Stimulated activated effector memory CD8-positive, alpha-beta T cell treated with anti-CD3 and anti-CD28 coated beads, Interleukin-12 subunit alpha, Interleukin-12 subunit beta, amount 100 ng/mL, for 72 hours (primary cell): ENCODE results near the gene COL23A1.
A peak's percentile ranks its signal among the peaks of the same experiment; 100 is the strongest.

ENCODE experiments used
- ATAC-seq: fragments of 150-1000 bp; cut with Tn5 transposase; 2 replicates; pipeline ENCODE4 v1.10.0; 2021
- DNase-seq, 2 donors: peaks; one replicate each; pipeline ENCODE4 v3.0.0; 2021 to 2022; ENCODE audit warnings: low spot score in 2 of 2
- H3K27ac Mint-ChIP-seq: one replicate; pipeline ENCODE4 v1.8.0; 2022; ENCODE audit warnings: mild to moderate bottlenecking, mixed read lengths
- H3K36me3 Mint-ChIP-seq: one replicate; pipeline ENCODE4 v1.8.0; 2022; ENCODE audit warnings: mild to moderate bottlenecking, mixed read lengths
- H3K4me1 Mint-ChIP-seq: one replicate; pipeline ENCODE4 v1.8.0; 2022; ENCODE audit warnings: mixed read lengths
- H3K4me3 Mint-ChIP-seq: one replicate; pipeline ENCODE4 v1.8.0; 2022; ENCODE audit warnings: mild to moderate bottlenecking, mixed read lengths
- H3K9me3 Mint-ChIP-seq: one replicate; pipeline ENCODE4 v1.8.0; 2022; ENCODE audit warnings: mixed read lengths

COL23A1 gene

GRCh38 chr5:178519155-178519554 is 71.0 kb downstream of the COL23A1 start:
- no peak for ATAC-seq
- Mint-ChIP-seq H3K9me3 (no peaks in the 10 kb centered on the region), H3K4me1 (no peaks in the 10 kb centered on the region), H3K27ac (no peak overlapping the region), H3K36me3 (no peaks in the 10 kb centered on the region), H3K4me3 (no peak overlapping the region)
- DNase-seq, result no peak

DNA sequence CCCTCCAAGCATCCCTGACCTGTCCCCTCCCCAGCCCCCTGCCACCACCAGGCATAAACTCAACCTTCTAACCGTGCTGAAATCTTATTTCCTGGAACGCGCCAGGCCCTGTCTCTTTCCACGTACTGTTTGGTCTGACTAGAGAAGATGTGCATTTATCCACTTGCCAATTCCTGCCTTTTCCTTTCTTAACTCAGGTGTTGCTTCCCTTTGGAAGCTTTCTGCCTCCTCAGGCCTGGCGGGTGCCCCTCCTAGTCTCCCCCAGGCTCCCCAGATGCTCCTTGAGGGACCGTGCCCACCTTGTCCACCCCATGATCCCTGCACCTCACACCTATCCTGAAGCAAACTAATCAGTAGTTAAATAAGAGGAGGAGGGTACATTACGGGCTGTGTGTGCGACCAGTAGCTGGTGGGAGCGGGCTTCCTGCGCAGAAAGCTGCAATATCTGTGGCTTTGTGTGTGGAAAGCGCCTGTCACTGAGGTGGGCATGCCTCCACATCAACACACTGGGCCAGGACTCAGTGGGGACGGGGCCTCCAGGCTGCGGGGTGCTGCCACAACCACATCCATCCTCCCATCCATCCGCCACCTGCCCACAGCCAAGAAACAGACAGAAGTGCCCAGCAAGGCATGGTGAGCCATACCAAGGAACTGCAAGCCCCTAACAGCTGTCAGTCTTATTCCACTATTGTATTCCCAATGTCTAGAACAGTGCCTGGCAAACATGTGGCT is 73.5 kb downstream of the COL23A1 start:
- DNase-seq (no peak), ATAC-seq (no peak)
- Mint-ChIP-seq H3K4me3 (no peak overlapping the region), H3K4me1 (no peaks in the 10 kb centered on the region), H3K27ac (no peak overlapping the region), H3K9me3 (no peaks in the 10 kb centered on the region), H3K36me3 (no peaks in the 10 kb centered on the region)

- no peak for DNase-seq
- Mint-ChIP-seq H3K4me1 (no peaks in the 10 kb centered on the region), H3K4me3 (no peak overlapping the region), H3K9me3 (no peaks in the 10 kb centered on the region), H3K27ac (no peak overlapping the region), H3K36me3 (no peaks in the 10 kb centered on the region)
- ATAC-seq, result peak; percentile 14
These were observed 74.3 kb downstream of the COL23A1 start for GRCh38 chr5:178515776-178516503.

DNA sequence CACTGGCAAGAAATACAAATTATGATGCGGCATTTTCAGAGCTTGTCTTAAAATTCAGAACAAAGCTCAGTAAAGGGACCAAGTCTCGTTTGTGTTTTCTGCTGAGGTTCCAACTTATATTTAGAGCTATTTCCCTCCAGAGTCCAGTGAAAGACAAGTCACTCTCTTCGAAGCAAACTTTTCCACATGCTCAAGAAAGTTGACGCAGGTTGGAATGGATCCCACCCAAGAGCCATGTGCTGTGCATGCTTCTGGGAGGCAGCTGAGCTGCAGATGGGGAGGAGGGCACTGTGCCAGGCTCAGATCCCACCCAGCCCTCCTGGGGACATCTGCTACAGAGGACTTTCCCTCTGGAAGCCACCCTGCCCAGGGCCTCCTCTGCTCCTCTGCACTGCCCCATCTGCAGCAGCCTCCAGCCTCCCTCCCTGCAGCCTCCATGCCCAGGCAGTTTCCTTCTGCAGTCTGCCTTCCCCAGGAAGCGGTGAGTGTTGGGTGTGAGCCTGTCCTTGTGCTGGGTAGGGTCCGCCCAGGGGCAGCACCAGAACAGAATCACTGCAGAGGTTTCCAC is 75.3 kb downstream of the COL23A1 start:
- DNase-seq, result no peak

DNA sequence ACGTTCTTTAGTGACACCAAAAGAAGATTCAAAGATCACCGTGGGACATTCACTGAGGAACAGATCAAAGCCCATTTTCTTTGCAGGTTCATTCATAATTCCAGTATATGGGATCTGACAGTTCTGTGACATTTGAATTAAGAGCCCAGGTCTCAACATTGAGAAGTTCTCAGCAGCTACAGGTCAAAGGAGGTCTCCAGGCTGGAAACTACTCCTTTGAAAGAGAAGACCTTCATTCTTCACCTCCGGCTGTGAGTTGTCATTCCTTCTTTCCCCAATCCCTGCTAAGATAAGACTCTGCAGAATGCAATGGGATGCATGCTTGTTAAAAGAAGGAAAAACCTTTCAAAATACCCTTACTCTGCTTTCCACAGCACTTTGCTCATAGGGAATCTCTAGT is 79.0 kb downstream of the COL23A1 start:
- Mint-ChIP-seq H3K4me3 (no peak overlapping the region), H3K27ac (no peak overlapping the region)
- ATAC-seq, result no peak

More for the DNA sequence above, 75.3 kb downstream of the COL23A1 start:
- Mint-ChIP-seq H3K4me3 (no peak overlapping the region), H3K4me1 (no peaks in the 10 kb centered on the region), H3K9me3 (no peaks in the 10 kb centered on the region), H3K36me3 (no peaks in the 10 kb centered on the region), H3K27ac (no peak overlapping the region)
- ATAC-seq, result no peak

DNA sequence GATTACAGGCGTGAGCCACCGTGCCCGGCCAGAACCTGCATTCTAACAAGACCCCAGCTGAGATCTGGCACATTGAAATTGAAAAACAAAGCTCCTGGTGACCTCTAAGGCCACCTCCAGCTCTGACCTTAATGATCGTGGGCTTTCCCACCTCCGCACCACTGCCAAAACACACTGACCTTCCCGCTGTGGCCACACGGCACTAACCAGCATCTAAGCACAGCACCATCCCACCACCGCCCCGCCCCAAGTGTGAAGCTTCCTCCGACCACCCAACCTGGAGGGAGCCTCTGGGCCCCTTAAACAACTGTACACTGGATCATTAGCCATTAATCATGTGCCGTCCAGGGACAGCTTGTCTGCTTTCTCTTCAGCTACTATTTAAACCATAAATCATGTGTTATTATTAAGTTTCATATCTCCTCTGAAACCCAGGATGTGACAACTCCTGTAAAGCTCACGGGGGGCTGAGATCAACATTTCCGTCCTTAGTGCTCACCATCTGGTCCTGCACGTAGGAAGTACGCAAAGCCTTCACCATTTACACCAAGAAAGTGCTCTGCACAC is 80.6 kb downstream of the COL23A1 start:
- no peak for ATAC-seq
- no peaks in the 10 kb centered on the region for H3K36me3 Mint-ChIP-seq
- H3K4me1 Mint-ChIP-seq, result no peaks in the 10 kb centered on the region
- no peak for DNase-seq
- no peaks in the 10 kb centered on the region for H3K9me3 Mint-ChIP-seq
- H3K27ac Mint-ChIP-seq, result no peak overlapping the region
- H3K4me3 Mint-ChIP-seq, result no peak overlapping the region

More for the DNA sequence above, 79.0 kb downstream of the COL23A1 start:
- no peaks in the 10 kb centered on the region for H3K36me3 Mint-ChIP-seq
- DNase-seq, result no peak
- no peaks in the 10 kb centered on the region for H3K4me1 Mint-ChIP-seq
- H3K9me3 Mint-ChIP-seq, result no peaks in the 10 kb centered on the region

DNA sequence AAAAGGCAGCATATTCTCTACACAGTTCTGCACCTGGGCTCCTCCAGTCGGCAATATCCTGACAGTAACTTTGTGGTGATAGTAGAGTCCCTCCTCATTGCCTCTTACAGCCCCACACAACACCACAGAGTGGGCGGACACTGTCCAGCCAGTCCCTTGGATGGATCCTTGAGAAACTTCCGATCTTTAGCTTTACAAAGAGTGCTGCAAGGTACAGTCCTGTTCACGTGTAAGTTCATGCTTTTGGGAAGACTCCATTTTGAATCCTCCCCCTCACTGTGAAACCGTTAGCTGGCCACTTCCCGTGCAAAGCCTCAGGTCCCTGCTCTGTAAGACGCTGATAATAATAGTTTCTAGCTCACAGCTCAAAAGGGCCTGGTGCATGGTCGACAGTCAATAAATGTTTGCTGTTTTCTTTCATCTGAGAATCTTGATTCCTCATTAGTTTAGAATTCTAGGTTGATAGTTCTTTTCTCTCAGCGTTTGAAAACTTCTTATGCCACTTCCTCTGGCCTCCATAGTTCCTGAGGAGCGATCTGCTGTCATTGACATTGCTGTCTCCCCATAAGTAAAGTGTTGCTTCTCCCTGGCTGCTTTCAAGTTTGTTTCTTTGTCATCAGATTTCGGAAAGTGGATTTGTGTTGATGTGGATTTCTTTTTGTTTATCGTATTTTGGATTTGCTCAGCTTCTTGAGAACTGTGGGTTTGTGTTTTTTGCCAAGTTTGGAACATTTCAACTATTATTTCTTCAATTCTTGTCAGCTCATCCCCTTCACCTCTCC is 82.9 kb downstream of the COL23A1 start:
- H3K36me3 Mint-ChIP-seq, result no peaks in the 10 kb centered on the region

DNA sequence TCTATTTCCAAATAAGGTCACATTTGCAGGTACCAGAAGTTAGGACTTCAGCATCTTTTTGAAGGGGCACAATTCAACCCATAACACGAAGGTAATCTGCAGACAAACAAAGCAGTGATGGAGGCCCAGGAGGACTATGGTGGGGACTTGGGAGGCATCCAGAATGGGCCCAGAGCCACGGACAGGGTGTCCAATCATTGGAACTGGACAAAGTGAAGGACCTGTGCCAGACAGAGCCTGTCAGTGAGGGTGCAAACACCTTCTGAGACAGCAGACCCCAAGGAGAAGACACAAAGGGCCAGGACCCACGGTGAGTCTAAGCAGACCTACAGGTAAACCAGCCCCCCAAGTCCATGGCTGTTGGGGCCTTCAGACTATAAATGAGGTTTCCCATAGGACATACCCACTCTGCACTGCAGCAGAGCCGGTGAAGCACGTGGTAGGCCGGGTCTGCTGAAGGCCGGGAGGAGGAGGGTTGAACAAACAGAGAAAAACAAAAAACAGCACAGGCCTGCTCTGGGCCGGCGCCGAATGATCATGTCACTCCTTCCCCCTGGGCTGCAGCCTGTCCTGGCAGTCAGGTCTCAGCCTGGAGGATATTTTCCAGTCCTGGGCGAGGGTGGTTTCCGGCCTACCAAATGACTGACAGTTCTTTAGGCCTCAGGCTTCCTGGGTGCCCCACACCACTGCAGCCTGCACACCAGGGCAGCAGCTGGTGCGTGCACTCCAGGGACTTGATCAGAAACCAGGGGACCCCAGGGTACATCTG is 84.4 kb downstream of the COL23A1 start:
- H3K4me3 Mint-ChIP-seq, result no peak overlapping the region
- H3K4me1 Mint-ChIP-seq, result no peaks in the 10 kb centered on the region
- H3K9me3 Mint-ChIP-seq, result no peaks in the 10 kb centered on the region
- DNase-seq, result no peak
- H3K36me3 Mint-ChIP-seq, result no peaks in the 10 kb centered on the region
- no peak overlapping the region for H3K27ac Mint-ChIP-seq
- peak; percentile 35 for ATAC-seq

More for the DNA sequence above, 82.9 kb downstream of the COL23A1 start:
- DNase-seq, result no peak
- Mint-ChIP-seq H3K4me1 (no peaks in the 10 kb centered on the region), H3K9me3 (no peaks in the 10 kb centered on the region), H3K4me3 (no peak overlapping the region), H3K27ac (no peak overlapping the region)
- ATAC-seq, result no peak

DNA sequence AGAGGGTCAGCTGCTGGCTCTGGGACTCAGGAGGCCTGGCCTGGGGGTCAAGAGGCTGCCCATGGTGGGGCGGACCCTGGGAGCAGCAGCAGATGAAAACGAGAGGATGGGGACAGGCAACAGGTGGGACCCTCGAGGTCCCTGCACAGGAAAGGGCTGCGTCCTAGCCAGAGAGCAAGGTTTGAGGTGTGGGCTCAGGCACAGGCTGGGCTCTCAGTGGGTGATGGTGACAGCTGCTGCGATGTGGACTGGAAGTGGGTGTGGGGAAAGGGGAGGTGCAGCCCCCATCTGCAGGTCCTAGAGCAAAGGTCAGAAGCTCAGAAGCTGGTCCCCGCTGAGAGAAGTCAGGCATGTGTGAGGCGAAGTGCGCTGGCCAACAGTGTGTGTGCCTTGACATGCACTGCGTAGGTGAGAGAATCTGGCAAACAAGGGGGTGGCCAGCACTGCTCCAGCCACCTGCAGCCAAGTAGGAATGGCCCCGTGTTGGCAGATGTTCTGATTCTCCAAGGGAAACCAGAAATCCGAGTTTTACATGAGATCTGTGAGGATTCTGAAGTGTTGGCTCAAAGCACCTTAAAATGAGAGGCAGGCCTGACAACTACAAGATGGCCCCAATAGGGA is 85.7 kb downstream of the COL23A1 start:
- H3K36me3 Mint-ChIP-seq, result no peaks in the 10 kb centered on the region
- no peak overlapping the region for H3K4me3 Mint-ChIP-seq
- H3K27ac Mint-ChIP-seq, result no peak overlapping the region
- DNase-seq (no peak), ATAC-seq (no peak)
- H3K4me1 Mint-ChIP-seq, result no peaks in the 10 kb centered on the region
- no peaks in the 10 kb centered on the region for H3K9me3 Mint-ChIP-seq

GRCh38 chr5:178502401-178503100 is 87.6 kb downstream of the COL23A1 start:
- no peak for DNase-seq
- H3K4me1 Mint-ChIP-seq, result no peaks in the 10 kb centered on the region
- H3K27ac Mint-ChIP-seq, result no peak overlapping the region
- H3K9me3 Mint-ChIP-seq, result no peaks in the 10 kb centered on the region
- ATAC-seq, result no peak
- no peak overlapping the region for H3K4me3 Mint-ChIP-seq
- H3K36me3 Mint-ChIP-seq, result no peaks in the 10 kb centered on the region

DNA sequence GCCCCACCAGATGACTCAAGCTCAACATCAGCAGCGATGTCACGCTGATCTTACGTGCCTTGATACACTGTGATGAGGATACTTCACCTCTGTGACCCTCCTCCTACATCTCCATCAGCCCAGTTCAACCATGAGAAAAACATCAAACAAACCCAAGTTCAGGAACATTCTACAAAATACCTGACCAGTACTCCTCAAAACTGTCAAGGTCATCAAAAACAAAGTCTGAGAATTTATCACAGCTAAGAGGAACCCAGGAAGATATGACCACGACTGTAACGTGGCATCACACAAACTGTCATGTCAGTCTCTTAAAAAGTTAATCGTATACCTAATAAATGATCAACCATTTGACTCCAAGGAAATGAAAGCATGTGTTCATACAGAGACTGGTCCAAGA is 90.8 kb downstream of the COL23A1 start:
- Mint-ChIP-seq H3K27ac (no peak overlapping the region), H3K4me3 (no peak overlapping the region), H3K36me3 (no peaks in the 10 kb centered on the region), H3K9me3 (no peaks in the 10 kb centered on the region), H3K4me1 (no peaks in the 10 kb centered on the region)
- ATAC-seq, result no peak
- DNase-seq, result no peak

DNA sequence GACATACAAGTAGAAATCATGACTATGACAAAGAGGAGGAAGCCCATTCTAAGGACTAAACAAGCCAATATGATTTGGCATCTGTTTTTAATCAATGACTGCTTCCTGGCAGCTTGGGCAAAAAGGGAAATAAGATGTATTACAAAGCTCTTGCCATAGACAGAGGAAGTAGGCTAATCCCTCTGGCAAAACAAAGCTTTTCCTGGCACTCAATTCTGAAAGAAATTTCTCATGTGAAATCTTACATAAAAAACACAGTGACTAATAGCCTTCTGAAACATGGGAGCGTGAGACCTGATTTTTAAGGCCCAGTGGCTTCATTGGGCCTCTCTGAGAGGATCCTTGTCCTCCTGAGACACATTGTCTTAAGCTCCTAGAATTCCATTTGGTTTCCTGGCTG is 93.6 kb downstream of the COL23A1 start:
- no peak for DNase-seq
- Mint-ChIP-seq H3K4me1 (no peaks in the 10 kb centered on the region), H3K27ac (no peak overlapping the region), H3K36me3 (no peaks in the 10 kb centered on the region), H3K4me3 (no peak overlapping the region), H3K9me3 (no peaks in the 10 kb centered on the region)
- no peak for ATAC-seq

DNA sequence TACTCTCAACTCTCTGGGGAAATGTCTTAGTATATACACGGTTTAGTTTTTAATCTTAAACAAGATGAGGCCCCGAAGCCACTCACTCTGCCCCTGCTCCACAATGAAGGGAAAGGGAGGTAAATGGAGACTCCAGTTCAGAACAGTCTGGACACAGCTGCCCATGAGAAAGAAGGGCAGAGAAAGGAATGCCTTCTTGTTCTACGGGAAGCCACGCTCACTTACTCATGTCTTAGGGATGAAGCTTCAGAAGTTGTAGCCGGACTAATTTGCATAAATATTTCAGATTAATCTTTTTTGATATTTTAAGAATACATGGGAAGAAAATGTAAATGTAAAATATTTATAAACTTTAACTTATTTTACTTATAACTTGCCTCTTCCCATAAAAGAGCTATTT is 94.0 kb downstream of the COL23A1 start:
- H3K27ac Mint-ChIP-seq, result no peak overlapping the region

GRCh38 chr5:178495706-178496105 is 94.5 kb downstream of the COL23A1 start:
- no peaks in the 10 kb centered on the region for H3K4me1 Mint-ChIP-seq
- no peak for ATAC-seq
- H3K9me3 Mint-ChIP-seq, result no peaks in the 10 kb centered on the region
- no peak for DNase-seq
- no peak overlapping the region for H3K27ac Mint-ChIP-seq
- no peak overlapping the region for H3K4me3 Mint-ChIP-seq
- no peaks in the 10 kb centered on the region for H3K36me3 Mint-ChIP-seq

More for the DNA sequence above, 94.0 kb downstream of the COL23A1 start:
- Mint-ChIP-seq H3K36me3 (no peaks in the 10 kb centered on the region), H3K4me3 (no peak overlapping the region), H3K4me1 (no peaks in the 10 kb centered on the region), H3K9me3 (no peaks in the 10 kb centered on the region)
- no peak for DNase-seq
- no peak for ATAC-seq
